HG03457 (cell line): Measurements from ENCODE around the gene HK3.

ENCODE experiments used
- ATAC-seq: cut with Tn5 transposase; IDR thresholded peaks from one replicate; pipeline ENCODE4 v1.9.1; 2021; ENCODE audit warnings: moderate number of reproducible peaks; ENCODE audit not compliant: unreplicated experiment

The HK3 gene

DNA sequence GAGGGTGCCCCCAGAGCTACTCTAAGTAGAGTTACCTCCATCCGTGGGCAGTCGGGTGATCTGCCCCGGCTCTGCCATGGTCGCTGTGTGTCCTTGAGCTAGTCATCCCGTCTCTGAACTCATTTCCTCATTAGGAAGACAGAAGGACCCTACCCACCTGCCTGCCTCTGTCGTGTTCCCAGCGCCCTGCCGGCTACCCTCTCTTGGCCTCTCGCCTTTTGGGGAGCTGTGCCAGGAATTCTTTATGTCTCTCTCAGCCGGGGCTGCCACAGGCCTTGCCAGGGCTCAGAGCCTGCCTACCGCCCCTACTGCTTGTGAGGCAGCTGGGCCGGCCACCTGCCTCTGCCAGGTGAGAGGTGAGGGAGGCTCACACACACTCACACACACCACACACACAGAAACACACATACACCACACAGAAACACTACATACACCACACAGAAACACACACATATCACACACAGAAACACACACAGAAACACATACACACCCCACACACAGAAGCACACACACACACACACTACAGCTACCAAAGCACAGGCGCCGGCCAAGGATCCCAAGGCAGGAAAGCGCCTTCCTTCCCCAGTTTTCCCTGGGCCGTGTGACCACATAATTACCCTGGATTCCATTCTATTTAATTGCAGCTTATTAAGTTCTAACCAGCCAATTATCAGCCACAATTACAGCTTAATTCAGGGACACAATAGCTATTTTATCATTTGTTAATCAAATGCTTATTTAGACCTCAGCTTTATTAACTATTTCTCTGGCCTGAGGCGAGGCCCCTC is 47.1 kb downstream of the HK3 start:
- ATAC-seq: no peak

- no peak for ATAC-seq
Observed at GRCh38 chr5:176851380-176851779, 47.8 kb downstream of the HK3 start.

GRCh38 chr5:176850371-176851245 is 48.5 kb downstream of the HK3 start:
- ATAC-seq: no peak

GRCh38 chr5:176849611-176850227 is 49.4 kb downstream of the HK3 start:
- no peak for ATAC-seq

GRCh38 chr5:176848651-176849050 is 50.5 kb downstream of the HK3 start:
- no peak for ATAC-seq

- no peak for ATAC-seq
Observed at GRCh38 chr5:176847726-176848290, 51.3 kb downstream of the HK3 start.

GRCh38 chr5:176847148-176847547 is 52.0 kb downstream of the HK3 start:
- ATAC-seq: no peak

DNA sequence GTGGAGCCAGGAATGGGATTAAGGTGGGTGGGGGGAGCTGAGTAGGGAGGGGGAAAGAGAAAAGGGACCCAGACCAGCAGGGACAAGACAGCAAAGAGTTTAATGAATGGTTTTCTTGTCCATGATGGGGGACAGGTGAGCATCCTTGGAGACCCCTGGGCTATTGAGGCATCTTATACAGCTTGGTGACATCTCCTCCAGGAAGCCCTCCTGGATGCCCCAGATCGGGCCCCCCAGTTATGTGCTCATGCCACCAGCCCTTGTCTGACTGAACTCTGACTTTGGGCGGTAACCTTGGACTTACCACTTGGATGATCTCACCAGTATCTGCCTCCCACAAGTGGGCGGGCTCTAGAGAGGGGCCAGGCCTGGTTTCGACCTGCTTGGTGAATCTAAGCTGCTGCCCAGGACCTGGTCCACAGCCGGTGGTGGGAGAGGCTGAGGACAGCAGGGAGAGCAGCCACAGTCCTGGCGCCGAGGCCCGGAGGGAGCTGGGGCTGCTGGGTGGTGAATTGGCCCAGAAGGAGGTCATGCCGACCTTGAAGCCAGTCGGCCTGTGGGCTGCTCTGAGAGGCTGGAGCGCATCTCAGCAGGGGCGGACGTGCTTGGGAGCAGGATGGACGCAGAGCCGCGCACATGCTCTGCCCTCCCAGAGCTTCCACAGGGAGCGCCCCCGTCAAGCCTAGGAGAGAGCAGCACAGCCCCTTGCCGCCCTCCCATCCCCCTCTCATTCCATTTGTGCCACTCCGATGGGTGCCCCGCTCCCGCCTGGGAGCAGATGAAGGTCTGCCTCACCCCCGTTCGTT is 52.6 kb downstream of the HK3 start:
- no peak for ATAC-seq

- no peak for ATAC-seq
Observed at GRCh38 chr5:176845392-176845713, 53.8 kb downstream of the HK3 start.

- ATAC-seq: no peak
Observed at GRCh38 chr5:176844706-176845391, 54.3 kb downstream of the HK3 start.

- ATAC-seq: no peak
Observed at GRCh38 chr5:176844281-176844680, 54.9 kb downstream of the HK3 start.

DNA sequence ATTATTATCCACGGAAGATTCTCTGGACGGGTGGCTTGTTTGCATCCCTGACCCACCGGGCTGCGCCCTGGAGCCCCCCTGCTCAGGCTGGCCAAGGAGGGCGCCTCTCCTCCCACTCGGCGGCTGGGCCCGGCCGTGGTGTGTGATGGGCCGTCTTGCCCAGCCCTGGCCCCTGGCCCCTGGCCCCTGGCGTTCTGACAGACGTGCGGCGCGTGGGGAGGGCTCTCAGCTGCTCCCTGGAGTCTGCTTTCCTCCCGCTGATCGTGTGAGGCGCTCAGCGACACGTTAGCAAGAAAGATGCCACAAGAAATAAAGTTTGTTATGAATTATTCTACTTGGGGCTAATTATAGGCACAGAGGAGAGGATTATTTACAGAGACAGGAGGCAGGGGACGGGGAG is 55.5 kb downstream of the HK3 start:
- no peak for ATAC-seq

- no peak for ATAC-seq
Observed at GRCh38 chr5:176837707-176838115, 61.4 kb downstream of the HK3 start.

GRCh38 chr5:176836811-176837706 is 62.1 kb downstream of the HK3 start:
- ATAC-seq: no peak

DNA sequence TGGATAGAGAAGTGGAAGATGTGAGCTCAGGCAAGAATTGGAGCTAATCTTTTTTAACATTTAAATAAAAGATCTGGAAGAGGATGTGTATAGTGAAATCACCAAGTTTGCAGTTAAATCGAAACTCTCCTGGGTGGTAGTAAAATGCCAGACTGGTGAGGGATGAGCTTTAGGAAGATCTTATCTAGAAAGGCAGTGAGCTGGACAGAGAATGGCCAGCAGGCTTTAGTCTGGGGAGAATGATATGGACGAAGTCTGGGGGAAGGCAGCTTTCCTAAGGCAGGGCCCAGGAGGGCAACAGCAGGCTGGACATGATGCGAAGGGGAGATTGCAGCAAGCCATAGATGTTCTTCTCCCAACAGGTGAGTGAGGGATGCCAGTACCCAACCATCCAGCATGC is 63.2 kb downstream of the HK3 start:
- ATAC-seq: no peak

DNA sequence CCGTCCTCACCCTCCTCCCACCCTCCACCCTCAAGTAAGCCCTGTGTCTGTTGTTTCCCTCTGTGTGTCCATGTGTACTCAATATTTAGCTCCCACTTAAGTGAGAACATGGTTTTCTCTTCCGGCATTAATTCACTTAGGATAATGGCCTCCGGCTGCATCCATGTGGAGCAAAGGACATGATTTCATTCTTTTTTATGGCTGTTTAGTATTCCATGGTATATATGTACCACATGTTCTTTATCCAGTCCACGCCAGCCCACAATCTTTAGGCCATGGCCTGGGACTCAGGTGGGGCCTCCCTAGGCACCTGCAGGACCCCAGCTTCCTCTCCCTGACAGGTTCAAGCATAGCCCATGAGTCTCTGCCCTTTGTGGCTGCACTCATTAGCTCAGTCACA is 65.9 kb downstream of the HK3 start:
- ATAC-seq: no peak

GRCh38 chr5:176832162-176832561 is 67.0 kb downstream of the HK3 start:
- ATAC-seq: no peak

DNA sequence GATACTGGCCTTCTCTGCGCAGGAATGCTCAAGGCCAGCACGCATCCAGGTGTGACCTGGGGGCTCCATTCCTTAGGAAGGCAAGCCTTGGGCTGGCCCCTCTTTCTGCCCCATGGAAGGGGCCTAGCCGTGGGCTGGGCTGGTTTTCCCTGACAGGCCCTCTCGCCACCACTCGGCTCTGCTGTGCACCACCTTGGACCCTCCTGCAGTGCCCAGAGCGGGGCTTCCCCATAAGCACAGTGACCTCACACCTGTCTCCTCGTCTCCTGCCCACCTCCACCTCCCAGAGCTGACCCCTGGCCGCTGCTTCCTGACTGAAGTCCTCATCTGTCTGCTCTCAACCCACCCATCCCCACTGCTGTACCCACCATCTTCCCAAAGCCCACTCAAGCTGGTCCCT is 67.7 kb downstream of the HK3 start:
- no peak for ATAC-seq

DNA sequence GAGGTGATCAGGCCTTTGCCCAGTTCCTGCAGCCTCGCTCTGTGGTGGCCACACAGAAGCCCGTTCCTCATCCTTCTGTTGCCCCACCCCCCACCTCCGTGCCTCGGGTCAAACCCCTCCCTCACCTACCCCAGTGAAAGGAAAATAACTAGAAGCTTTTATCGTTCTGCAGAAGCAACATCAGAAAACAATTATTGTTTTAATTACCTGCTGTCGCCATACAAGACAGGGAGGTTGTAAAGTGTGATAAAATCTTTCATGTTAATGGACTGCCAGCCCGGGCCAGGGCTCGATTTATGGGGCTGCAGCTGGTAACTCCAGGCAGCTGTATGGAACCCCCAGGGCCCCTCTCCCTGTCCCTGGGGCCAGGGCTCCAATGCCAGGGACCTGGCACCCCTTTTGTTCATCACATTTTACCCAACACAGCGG is 68.1 kb downstream of the HK3 start:
- no peak for ATAC-seq
